IMR-90 (cell line): Measurements from ENCODE around the gene FBXO31. TPM values are rescaled to one million over a fixed set of nuclear protein-coding genes. Genes with fewer than 3 reads are reported as not detected.

Experiments
- ATAC-seq: fragments of 200-7000 bp; cut with Tn5 transposase; 2 replicates; pipeline ENCODE4 v1.9.1; 2020; ENCODE audit warnings: low read depth, mild to moderate bottlenecking, moderate library complexity
- BruUV-seq: library from RNA; stranded (reverse); fragments of 400-500 nt; replicated peaks from 2 replicates; lab custom pipeline; 2021; lab: Mats Ljungman, UMichigan
- CTCF ChIA-PET: fragments of 300-600 bp; formaldehyde crosslinking; extraction: SDS; loops from one replicate; lab custom pipeline; 2021; ENCODE audit warnings: antibody characterized with exemption; lab: Yijun Ruan, JAX
- POLR2A ChIA-PET: fragments of 300-600 bp; sonication (Branson Sonifier 250); formaldehyde crosslinking; loops from one replicate; lab custom pipeline; 2022; ENCODE audit warnings: antibody characterized with exemption; ENCODE audit not compliant: unreplicated experiment; lab: Charles Lee
- DNase-seq: peaks from one replicate; pipeline ENCODE4 v3.0.0; 2013
- H2AFZ ChIP-seq: replicated peaks from 2 replicates; pipeline ENCODE3; 2013; ENCODE audit warnings: low read length, mild to moderate bottlenecking; ENCODE audit not compliant: poor library complexity
- H2AK5ac ChIP-seq: 2 replicates; pipeline ENCODE4 v1.6.1; 2013; ENCODE audit warnings: low read depth, low read length, inconsistent platforms
- H2AK9ac ChIP-seq: replicated peaks from 2 replicates; pipeline ENCODE3; 2013; ENCODE audit warnings: mild to moderate bottlenecking, low read depth, low read length, moderate library complexity; ENCODE audit not compliant: poor library complexity
- H2BK120ac ChIP-seq: 2 replicates; pipeline ENCODE4 v1.6.1; 2013; ENCODE audit warnings: low read depth, low read length, inconsistent platforms
- H2BK15ac ChIP-seq: 3 replicates; pipeline ENCODE4 v1.6.1; 2013; ENCODE audit warnings: low read depth, low read length, inconsistent platforms
- H2BK20ac ChIP-seq: 2 replicates; pipeline ENCODE4 v1.6.1; 2013; ENCODE audit warnings: low read depth, mild to moderate bottlenecking, inconsistent platforms, low read length, moderate library complexity
- H2BK5ac ChIP-seq: 2 replicates; pipeline ENCODE4 v1.6.1; 2013; ENCODE audit warnings: mild to moderate bottlenecking, low read depth, low read length, inconsistent platforms; ENCODE audit not compliant: poor library complexity, severe bottlenecking
- H3K14ac ChIP-seq: replicated peaks from 2 replicates; pipeline ENCODE4 v1.6.1; 2013; ENCODE audit warnings: low read depth, low read length, inconsistent platforms
- H3K18ac ChIP-seq: 2 replicates; pipeline ENCODE4 v1.6.1; 2013; ENCODE audit warnings: low read depth, low read length, control low read depth
- H3K23ac ChIP-seq: 2 replicates; pipeline ENCODE4 v1.6.1; 2013; ENCODE audit warnings: low read depth, low read length, inconsistent platforms
- H3K27ac ChIP-seq: 2 replicates; pipeline ENCODE4 v1.5.1; 2013; ENCODE audit warnings: mild to moderate bottlenecking, control low read depth, low read length; ENCODE audit not compliant: insufficient read depth
- H3K27me3 ChIP-seq: 2 replicates; pipeline ENCODE4 v1.6.1; 2013; ENCODE audit warnings: low read length; ENCODE audit not compliant: control insufficient read depth, insufficient read depth
- H3K36me3 ChIP-seq: 2 replicates; pipeline ENCODE4 v1.6.1; 2013; ENCODE audit warnings: low read length, mixed read lengths; ENCODE audit not compliant: control insufficient read depth, insufficient read depth
- H3K4ac ChIP-seq: 2 replicates; pipeline ENCODE4 v1.6.1; 2013; ENCODE audit warnings: low read depth, low read length, inconsistent platforms
- H3K4me1 ChIP-seq: 2 replicates; pipeline ENCODE4 v1.6.1; 2013; ENCODE audit warnings: low read length, mixed read lengths; ENCODE audit not compliant: control insufficient read depth, insufficient read depth
- H3K4me2 ChIP-seq: 2 replicates; pipeline ENCODE4 v1.6.1; 2013; ENCODE audit warnings: low read depth, mild to moderate bottlenecking, control low read depth, low read length, moderate library complexity
- H3K4me3 ChIP-seq: 2 replicates; pipeline ENCODE4 v1.5.1; 2013; ENCODE audit warnings: low read depth, mild to moderate bottlenecking, control low read depth, low read length, moderate library complexity; ENCODE audit not compliant: insufficient read depth
- H3K56ac ChIP-seq: 2 replicates; pipeline ENCODE4 v1.6.1; 2013; ENCODE audit warnings: low read length, inconsistent platforms; ENCODE audit not compliant: insufficient read depth; ENCODE audit errors: extremely low read depth
- H3K79me1 ChIP-seq, 2 experiments: 2 replicates each; pipeline ENCODE4 v1.6.1; 2013; ENCODE audit warnings: low read length in 2 of 2, inconsistent platforms in 1 of 2, low read depth in 1 of 2
- H3K9ac ChIP-seq: 2 replicates; pipeline ENCODE4 v1.6.1; 2013; ENCODE audit warnings: low read depth, low read length, control low read depth
- H3K9me1 ChIP-seq: 2 replicates; pipeline ENCODE4 v1.6.1; 2013; ENCODE audit warnings: low read length, inconsistent platforms; ENCODE audit not compliant: insufficient read depth
- H3K9me3 ChIP-seq: 2 replicates; pipeline ENCODE4 v1.6.1; 2013; ENCODE audit warnings: low read length; ENCODE audit not compliant: control insufficient read depth, insufficient read depth
- H4K20me1 ChIP-seq: 2 replicates; pipeline ENCODE4 v1.6.1; 2013; ENCODE audit warnings: low read length, inconsistent platforms; ENCODE audit not compliant: insufficient read depth
- H4K5ac ChIP-seq: 2 replicates; pipeline ENCODE4 v1.6.1; 2013; ENCODE audit warnings: mild to moderate bottlenecking, low read depth, low read length, control low read depth
- H4K8ac ChIP-seq, 2 experiments: 2 replicates each; pipeline ENCODE4 v1.6.1; 2013; ENCODE audit warnings: low read depth in 2 of 2, low read length in 2 of 2, control low read depth in 1 of 2, inconsistent platforms in 1 of 2
- H4K91ac ChIP-seq: 2 replicates; pipeline ENCODE4 v1.6.1; 2013; ENCODE audit warnings: low read depth, low read length, inconsistent platforms; ENCODE audit not compliant: insufficient read depth
- BHLHE40 ChIP-seq: fragments of 150-350 bp; IDR thresholded peaks from 2 replicates; pipeline ENCODE4 v1.6.1; 2016; ENCODE audit warnings: mild to moderate bottlenecking, low read depth, low read length
- CHD1 ChIP-seq: IDR thresholded peaks from 2 replicates; pipeline ENCODE4 v1.6.1; 2012; ENCODE audit warnings: low read depth, low read length, improper control_type of control experiment
- FOS ChIP-seq: fragments of 150-350 bp; IDR thresholded peaks from 2 replicates; pipeline ENCODE4 v1.6.1; 2016; ENCODE audit warnings: low read depth, low read length
- MAZ ChIP-seq: IDR thresholded peaks from 2 replicates; pipeline ENCODE4 v1.6.1; 2012; ENCODE audit warnings: low read depth, mild to moderate bottlenecking, low read length, improper control_type of control experiment, moderate library complexity, borderline replicate concordance
- NFE2L2 ChIP-seq: fragments of 150-350 bp; IDR thresholded peaks from 2 replicates; pipeline ENCODE4 v1.6.1; 2016; ENCODE audit warnings: low read depth, mild to moderate bottlenecking, low read length
- RCOR1 ChIP-seq: IDR thresholded peaks from 2 replicates; pipeline ENCODE4 v1.6.1; 2012; ENCODE audit warnings: mild to moderate bottlenecking, low read length, improper control_type of control experiment; ENCODE audit not compliant: insufficient replicate concordance
- WGBS, 2 experiments: methylation state at CpG; one replicate each; pipeline versions ENCODE4 v1.1.5 to v1.1.7; 2013; ENCODE audit warnings: missing lambda C conversion rate in 2 of 2; ENCODE audit not compliant: insufficient read length in 1 of 2; ENCODE audit errors: extremely low coverage in 2 of 2; 5-methylcytosine and 5-hydroxymethylcytosine counted together
- dilution Hi-C: fragments of 300-500 bp; cut with HindIII; formaldehyde crosslinking; loops from one replicate; pipeline ENCODE4 v1.14.3; 2018; ENCODE audit warnings: low sequenced_read_pairs; ENCODE audit not compliant: unreplicated experiment
- in situ Hi-C: fragments of 300-500 bp; cut with MboI; formaldehyde crosslinking; loops from 3 replicates; pipeline ENCODE4 v1.14.3; 2019; ENCODE audit warnings: low sequenced_read_pairs, inconsistent platforms, mixed read lengths
- intact Hi-C: fragments of 100-400 bp; cut with micrococcal nuclease; formaldehyde crosslinking; loops from 2 replicates; pipeline ENCODE4 v1.10.0; 2022
- polyA plus RNA-seq, 3 experiments: library from polyadenylated mRNA; depleted of rRNA; stranded (reverse); fragments of >200 nt; gene quantifications; 2 replicates each; pipeline ENCODE4 v1.2.3, GENCODE V29; 2012; ENCODE audit warnings: low replicate concordance in 1 of 3
- total RNA-seq: library from RNA; depleted of rRNA; stranded (reverse); fragments of >200 nt; gene quantifications from 2 replicates; pipeline ENCODE4 v1.2.3, GENCODE V29; 2012

The FBXO31 gene
- total and polyA plus RNA-seq, 2 of the 4 experiments (the other 2 are of a cell fraction) = 10.4 to 16.9 TPM

- Histone ChIP-seq H3K4ac (0 out of 2 replicates have a peak overlapping the region, but pooled peaks have one; percentile 58), H3K18ac (no peak overlapping the region), H3K9me1 (peaks cover 7% of the 10 kb centered on the region; the same call in 1 of the 2 replicates), H3K4me2 (no peak overlapping the region), H3K9ac (no peak overlapping the region), H4K91ac (peak overlapping the region; percentile 56; the same call in 1 of the 2 replicates), H4K8ac (peak overlapping the region; percentile 16 to 41; a peak in 3 of 4 replicates), H3K4me1 (peaks cover 7% of the 10 kb centered on the region), H3K27me3 (no peaks in the 10 kb centered on the region), H2BK5ac (peak overlapping the region; percentile 16), H2AFZ (no peak overlapping the region), H4K5ac (peak overlapping the region; percentile 9; the same call in 1 of the 2 replicates), H3K79me1 (peaks cover 0 to 27% of the 10 kb centered on the region in 2 experiments; a peak in 3 of 4 replicates), H3K23ac (no peak overlapping the region), H2AK5ac (peak overlapping the region; percentile 40; the same call in 1 of the 2 replicates), H3K56ac (no peak overlapping the region), H2BK15ac (peak overlapping the region; percentile 71; the same call in 1 of the 3 replicates), H3K36me3 (no peaks in the 10 kb centered on the region), H3K14ac (no peak overlapping the region), H3K9me3 (no peaks in the 10 kb centered on the region), H2BK120ac (peak overlapping the region; percentile 30; the same call in 1 of the 2 replicates), H3K4me3 (no peak overlapping the region), H2AK9ac (no peak overlapping the region), H3K27ac (no peak overlapping the region), H2BK20ac (peak overlapping the region; percentile 27; the same call in 1 of the 2 replicates), H4K20me1 (peaks cover 16% of the 10 kb centered on the region; the same call in 1 of the 2 replicates)
- DNase-seq (no peak), ATAC-seq (no peak)
- CTCF ChIA-PET = no interaction called here
- in situ Hi-C loops (no loop called here), intact Hi-C loops (no loop called here), dilution Hi-C loops (no loop called here)
- no CpG with 5 or more reads among the region's 5 CpGs for WGBS, 2 experiments
- no peak for TF ChIP-seq NFE2L2
- no peak for TF ChIP-seq MAZ
- TF ChIP-seq FOS = no peak
- TF ChIP-seq RCOR1 = no peak
- no peak for TF ChIP-seq CHD1
- no peak for TF ChIP-seq BHLHE40
- POLR2A ChIA-PET = no interaction called here
- no TSS peak for BruUV-seq
Measured at GRCh38 chr16:87389245-87389644, 5.7 kb upstream of the FBXO31 start.
